ENCODE results near the gene OAS1.

The OAS1 gene

DNA sequence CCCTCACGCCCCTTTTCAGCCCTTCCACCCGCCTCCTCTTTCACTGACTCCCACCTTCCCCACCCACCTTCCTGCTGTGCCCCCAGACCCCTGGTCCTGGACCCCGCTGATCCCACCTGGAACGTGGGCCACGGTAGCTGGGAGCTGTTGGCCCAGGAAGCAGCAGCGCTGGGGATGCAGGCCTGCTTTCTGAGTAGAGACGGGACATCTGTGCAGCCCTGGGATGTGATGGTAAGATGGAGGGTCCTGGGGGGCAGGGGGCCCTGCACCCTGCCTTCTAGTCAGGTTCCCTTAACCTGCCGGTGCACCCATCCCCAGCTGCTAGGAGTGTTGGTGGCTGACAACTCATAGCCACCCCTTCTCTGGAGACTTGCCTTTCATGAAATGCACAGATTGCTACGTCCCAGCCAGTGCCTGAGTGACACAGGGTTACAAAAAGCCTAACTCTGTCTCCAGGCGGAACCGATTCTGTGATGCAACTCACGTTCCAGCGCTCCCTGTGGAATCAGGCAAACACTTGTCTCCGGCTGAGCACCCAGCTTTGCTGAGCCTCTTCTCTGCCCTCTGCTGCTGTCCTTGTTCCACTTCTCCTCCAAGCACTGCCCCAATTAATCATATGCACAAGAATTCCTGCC is 56.6 kb downstream of the OAS1 start:
- Histone ChIP-seq H3K36me3 (ENCODE audit: control insufficient read depth, insufficient read depth, low read length) (peaks cover 19% of the 10 kb centered on the region), H3K4me3 (replicated peaks; ENCODE audit: low read depth, low read length) (no peak overlapping the region), H3K27me3 (replicated peaks; ENCODE audit: control insufficient read depth, insufficient read depth, low read length) (no peaks in the 10 kb centered on the region)
- no peak for TF ChIP-seq CTCF (IDR thresholded peaks at IDR 0.05; ENCODE audit: insufficient read depth, low read length, poor library complexity, severe bottlenecking)
- DNase-seq (ENCODE audit: extremely low read depth, insufficient read length), result no peak

DNA sequence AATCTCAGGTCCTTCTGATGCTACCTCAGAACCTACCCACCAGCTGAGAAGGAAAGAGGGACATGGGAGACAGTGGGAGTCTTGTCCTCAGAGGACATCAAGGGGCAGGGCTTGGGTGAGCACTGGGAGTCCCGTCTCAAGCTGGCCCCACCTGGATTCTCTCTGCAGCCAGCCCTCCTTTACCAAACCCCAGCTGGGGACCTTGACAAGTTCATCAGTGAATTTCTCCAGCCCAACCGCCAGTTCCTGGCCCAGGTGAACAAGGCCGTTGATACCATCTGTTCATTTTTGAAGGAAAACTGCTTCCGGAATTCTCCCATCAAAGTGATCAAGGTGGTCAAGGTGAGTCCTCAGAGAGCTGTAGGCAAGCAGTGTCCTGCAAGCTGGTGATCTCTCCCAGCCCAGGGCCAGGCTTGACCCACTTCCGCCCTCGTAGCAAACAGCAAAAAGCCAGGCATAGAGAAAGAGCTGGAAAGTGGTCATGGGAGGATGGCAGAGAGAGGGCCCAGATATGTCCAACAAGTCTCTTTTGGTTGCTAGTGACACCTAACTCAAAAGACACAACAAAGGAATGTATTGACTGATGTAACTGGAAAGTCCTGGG is 57.4 kb downstream of the OAS1 start:
- Histone ChIP-seq H3K4me3 (replicated peaks; ENCODE audit: low read depth, low read length) (no peak overlapping the region), H3K36me3 (ENCODE audit: control insufficient read depth, insufficient read depth, low read length) (peaks cover 19% of the 10 kb centered on the region), H3K27me3 (replicated peaks; ENCODE audit: control insufficient read depth, insufficient read depth, low read length) (no peaks in the 10 kb centered on the region)
- no peak for TF ChIP-seq CTCF (IDR thresholded peaks at IDR 0.05; ENCODE audit: insufficient read depth, low read length, poor library complexity, severe bottlenecking)
- DNase-seq (ENCODE audit: extremely low read depth, insufficient read length), result no peak

GRCh38 chr12:112964915-112965314 is 58.2 kb downstream of the OAS1 start:
- no peak overlapping the region for H3K4me3 ChIP-seq (replicated peaks; ENCODE audit: low read depth, low read length)
- no peak for TF ChIP-seq CTCF (IDR thresholded peaks at IDR 0.05; ENCODE audit: insufficient read depth, low read length, poor library complexity, severe bottlenecking)
- peaks cover 19% of the 10 kb centered on the region for H3K36me3 ChIP-seq (ENCODE audit: control insufficient read depth, insufficient read depth, low read length)
- no peak for DNase-seq (ENCODE audit: extremely low read depth, insufficient read length)
- H3K27me3 ChIP-seq (replicated peaks; ENCODE audit: control insufficient read depth, insufficient read depth, low read length), result no peaks in the 10 kb centered on the region

DNA sequence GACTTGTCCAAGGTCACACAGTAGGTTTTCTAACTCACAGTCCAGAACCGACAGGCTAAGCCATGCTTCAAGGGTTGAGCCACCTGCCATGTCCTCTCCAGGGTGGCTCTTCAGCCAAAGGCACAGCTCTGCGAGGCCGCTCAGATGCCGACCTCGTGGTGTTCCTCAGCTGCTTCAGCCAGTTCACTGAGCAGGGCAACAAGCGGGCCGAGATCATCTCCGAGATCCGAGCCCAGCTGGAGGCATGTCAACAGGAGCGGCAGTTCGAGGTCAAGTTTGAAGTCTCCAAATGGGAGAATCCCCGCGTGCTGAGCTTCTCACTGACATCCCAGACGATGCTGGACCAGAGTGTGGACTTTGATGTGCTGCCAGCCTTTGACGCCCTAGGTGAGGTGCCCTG is 58.9 kb downstream of the OAS1 start:
- TF ChIP-seq CTCF (IDR thresholded peaks at IDR 0.05; ENCODE audit: insufficient read depth, low read length, poor library complexity, severe bottlenecking), result no peak
- no peaks in the 10 kb centered on the region for H3K27me3 ChIP-seq (replicated peaks; ENCODE audit: control insufficient read depth, insufficient read depth, low read length)
- no peak for DNase-seq (ENCODE audit: extremely low read depth, insufficient read length)
- H3K36me3 ChIP-seq (ENCODE audit: control insufficient read depth, insufficient read depth, low read length), result peaks cover 19% of the 10 kb centered on the region
- H3K4me3 ChIP-seq (replicated peaks; ENCODE audit: low read depth, low read length), result no peak overlapping the region

GRCh38 chr12:112967306-112967705 is 60.5 kb downstream of the OAS1 start:
- H3K36me3 ChIP-seq (ENCODE audit: control insufficient read depth, insufficient read depth, low read length), result peaks cover 17% of the 10 kb centered on the region
- no peak for DNase-seq (ENCODE audit: extremely low read depth, insufficient read length)
- H3K27me3 ChIP-seq (replicated peaks; ENCODE audit: control insufficient read depth, insufficient read depth, low read length), result no peaks in the 10 kb centered on the region
- no peak overlapping the region for H3K4me3 ChIP-seq (replicated peaks; ENCODE audit: low read depth, low read length)
- no peak for TF ChIP-seq CTCF (IDR thresholded peaks at IDR 0.05; ENCODE audit: insufficient read depth, low read length, poor library complexity, severe bottlenecking)
